Smooth muscle cell (in vitro differentiated cells): ENCODE measurements around the gene ITGB8. TPM values are rescaled to one million over a fixed set of nuclear protein-coding genes. Genes with fewer than 3 reads are reported as not detected.

Source experiments
- DNase-seq: peaks from one replicate; lab custom pipeline; 2025; ENCODE audit not compliant: unreplicated experiment; lab: John Stamatoyannopoulos, UW
- H2AFZ ChIP-seq: fragments of 200-600 bp; sonication (generic); 2 replicates; pipeline ENCODE4 v1.6.0; 2016; ENCODE audit warnings: antibody characterized with exemption, low read depth, mild to moderate bottlenecking
- H3F3A ChIP-seq: fragments of 200-600 bp; sonication (generic); 2 replicates; pipeline ENCODE4 v1.6.0; 2017; ENCODE audit warnings: antibody characterized with exemption, low read depth
- H3K27ac ChIP-seq: fragments of 200-600 bp; sonication (generic); 2 replicates; pipeline ENCODE4 v1.5.1; 2016; ENCODE audit warnings: low read depth, mild to moderate bottlenecking
- H3K27me3 ChIP-seq: fragments of 200-600 bp; sonication (generic); 2 replicates; pipeline ENCODE4 v1.6.1; 2016; ENCODE audit warnings: low read depth, mild to moderate bottlenecking
- H3K36me3 ChIP-seq: fragments of 200-600 bp; sonication (generic); 2 replicates; pipeline ENCODE4 v1.5.1; 2016; ENCODE audit warnings: low read depth
- H3K4me1 ChIP-seq: fragments of 200-600 bp; sonication (generic); 2 replicates; pipeline ENCODE4 v1.5.1; 2016; ENCODE audit warnings: low read depth
- H3K4me2 ChIP-seq: fragments of 200-600 bp; sonication (generic); 2 replicates; pipeline ENCODE4 v1.6.0; 2016; ENCODE audit warnings: mild to moderate bottlenecking
- H3K4me3 ChIP-seq: fragments of 200-600 bp; sonication (generic); 2 replicates; pipeline ENCODE4 v1.5.1; 2016; ENCODE audit warnings: mild to moderate bottlenecking
- H3K79me2 ChIP-seq: fragments of 200-600 bp; sonication (generic); 2 replicates; pipeline ENCODE4 v1.6.0; 2016; ENCODE audit warnings: low read depth, mild to moderate bottlenecking
- H3K9ac ChIP-seq: fragments of 200-600 bp; sonication (generic); 2 replicates; pipeline ENCODE4 v1.6.0; 2016; ENCODE audit warnings: low read depth
- H3K9me3 ChIP-seq: fragments of 200-600 bp; sonication (generic); replicated peaks from 2 replicates; pipeline ENCODE4 v1.5.1; 2016; ENCODE audit warnings: low read depth
- H4K20me1 ChIP-seq: fragments of 200-600 bp; sonication (generic); 2 replicates; pipeline ENCODE4 v1.6.0; 2016; ENCODE audit warnings: low read depth
- WGBS: methylation state at CpG from one replicate; pipeline ENCODE4 v1.1.7; 2016; ENCODE audit warnings: low lambda C conversion rate; 5-methylcytosine and 5-hydroxymethylcytosine counted together
- polyA plus RNA-seq: library from polyadenylated mRNA; unstranded; fragments of >200 nt; fragmentation: Nextera tagmentation; extraction: Ambion mirVana; gene quantifications from 2 replicates; pipeline ENCODE4 v1.2.1, GENCODE V29; 2016
- total RNA-seq: library from RNA; depleted of rRNA; stranded (reverse); fragments of >200 nt; gene quantifications from 2 replicates; pipeline ENCODE4 v1.2.3, GENCODE V29; 2014
- TF ChIP-seq, protein P1 (sequence below): fragments of 200-600 bp; sonication (generic); IDR thresholded peaks from 2 replicates; pipeline ENCODE4 v1.5.1; 2017; ENCODE audit warnings: borderline replicate concordance, mild to moderate bottlenecking, antibody characterized with exemption; ENCODE audit not compliant: insufficient read depth, poor library complexity, severe bottlenecking

ITGB8 gene
- total and polyA plus RNA-seq, 2 experiments from 2014 or later, result 0.38 to 10.2 TPM

DNA sequence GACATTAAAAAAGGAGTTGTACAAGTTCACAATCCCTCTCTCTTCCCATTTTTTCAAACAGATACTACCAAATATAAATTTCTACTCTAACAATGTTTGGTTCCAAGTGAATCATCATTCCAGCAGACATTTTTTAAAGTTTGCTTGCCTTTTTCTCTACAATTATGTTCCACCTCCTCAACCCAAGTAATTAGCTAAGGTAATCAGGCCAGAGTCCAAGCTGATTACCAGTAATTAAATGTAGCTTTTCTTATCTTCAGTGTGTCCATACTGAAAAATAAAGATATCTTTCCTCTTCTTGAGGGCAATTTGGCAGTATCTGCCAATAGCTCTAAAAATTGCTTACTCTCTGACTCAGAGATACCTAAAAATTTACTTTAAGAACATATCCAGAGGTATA, 126.0 kb downstream of the ITGB8 start:
- H3K4me3 ChIP-seq, result no peak overlapping the region
- TF ChIP-seq, protein P1, sequence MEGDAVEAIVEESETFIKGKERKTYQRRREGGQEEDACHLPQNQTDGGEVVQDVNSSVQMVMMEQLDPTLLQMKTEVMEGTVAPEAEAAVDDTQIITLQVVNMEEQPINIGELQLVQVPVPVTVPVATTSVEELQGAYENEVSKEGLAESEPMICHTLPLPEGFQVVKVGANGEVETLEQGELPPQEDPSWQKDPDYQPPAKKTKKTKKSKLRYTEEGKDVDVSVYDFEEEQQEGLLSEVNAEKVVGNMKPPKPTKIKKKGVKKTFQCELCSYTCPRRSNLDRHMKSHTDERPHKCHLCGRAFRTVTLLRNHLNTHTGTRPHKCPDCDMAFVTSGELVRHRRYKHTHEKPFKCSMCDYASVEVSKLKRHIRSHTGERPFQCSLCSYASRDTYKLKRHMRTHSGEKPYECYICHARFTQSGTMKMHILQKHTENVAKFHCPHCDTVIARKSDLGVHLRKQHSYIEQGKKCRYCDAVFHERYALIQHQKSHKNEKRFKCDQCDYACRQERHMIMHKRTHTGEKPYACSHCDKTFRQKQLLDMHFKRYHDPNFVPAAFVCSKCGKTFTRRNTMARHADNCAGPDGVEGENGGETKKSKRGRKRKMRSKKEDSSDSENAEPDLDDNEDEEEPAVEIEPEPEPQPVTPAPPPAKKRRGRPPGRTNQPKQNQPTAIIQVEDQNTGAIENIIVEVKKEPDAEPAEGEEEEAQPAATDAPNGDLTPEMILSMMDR, result no peak
- H2AFZ ChIP-seq, result no peak overlapping the region
- DNase-seq, result no peak
- H4K20me1 ChIP-seq, result no peaks in the 10 kb centered on the region
- H3K79me2 ChIP-seq, result no peaks in the 10 kb centered on the region
- H3F3A ChIP-seq, result no peaks in the 10 kb centered on the region
- no peaks in the 10 kb centered on the region for H3K4me1 ChIP-seq
- no peak overlapping the region for H3K27ac ChIP-seq
- no peak overlapping the region for H3K4me2 ChIP-seq
- H3K27me3 ChIP-seq, result no peaks in the 10 kb centered on the region
- no peaks in the 10 kb centered on the region for H3K36me3 ChIP-seq
- no peak overlapping the region for H3K9ac ChIP-seq
- H3K9me3 ChIP-seq, result no peaks in the 10 kb centered on the region

DNA sequence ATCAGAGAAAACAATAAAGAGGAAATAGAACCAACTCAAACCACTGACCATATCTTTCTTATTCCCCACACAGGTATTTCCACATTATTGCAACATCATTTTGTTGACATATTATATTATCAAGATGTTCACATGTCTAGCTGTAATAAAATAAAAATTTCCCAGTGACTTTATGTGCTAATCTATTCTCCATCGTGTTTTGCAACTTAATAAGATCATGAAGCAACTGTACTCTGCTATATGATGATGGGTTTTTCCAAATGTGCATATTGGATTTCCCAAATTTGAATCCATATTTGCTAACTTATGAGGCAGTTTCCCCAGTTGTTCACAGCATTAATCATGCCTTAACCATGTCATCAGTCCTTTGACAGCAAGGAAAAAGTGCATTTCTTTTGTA, 127.8 kb downstream of the ITGB8 start:
- no peak overlapping the region for H2AFZ ChIP-seq
- no peak overlapping the region for H3K4me2 ChIP-seq
- no peak overlapping the region for H3K4me3 ChIP-seq
- no peaks in the 10 kb centered on the region for H4K20me1 ChIP-seq
- no peaks in the 10 kb centered on the region for H3F3A ChIP-seq
- no peaks in the 10 kb centered on the region for H3K36me3 ChIP-seq
- WGBS, result 63% methylated on average over 1 of the region's 1 CpG
- H3K9me3 ChIP-seq, result no peaks in the 10 kb centered on the region
- H3K27me3 ChIP-seq, result no peaks in the 10 kb centered on the region
- H3K79me2 ChIP-seq, result no peaks in the 10 kb centered on the region
- no peak overlapping the region for H3K9ac ChIP-seq
- no peak for DNase-seq
- no peaks in the 10 kb centered on the region for H3K4me1 ChIP-seq
- TF ChIP-seq, protein P1, result no peak
- H3K27ac ChIP-seq, result no peak overlapping the region

DNA sequence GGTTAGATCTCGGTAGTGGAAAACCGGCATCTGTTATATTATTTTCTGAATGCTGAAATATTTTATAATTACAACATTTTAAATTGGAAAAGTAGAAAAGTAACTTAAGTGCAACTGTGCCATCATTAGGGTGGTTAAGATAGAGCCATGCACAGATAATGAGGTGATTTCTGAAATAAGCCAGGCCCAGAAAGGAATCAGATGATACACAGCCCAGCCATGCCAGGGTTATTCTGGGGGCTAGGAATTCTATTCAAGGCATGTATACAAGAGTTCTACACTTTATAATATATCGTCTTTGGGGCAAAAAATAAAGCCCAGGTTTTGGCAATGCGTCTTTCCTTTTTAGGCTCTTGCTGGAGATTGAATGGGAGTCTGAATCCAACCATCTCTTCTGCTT, 128.7 kb downstream of the ITGB8 start:
- Histone ChIP-seq H4K20me1 (no peaks in the 10 kb centered on the region), H3K9me3 (no peaks in the 10 kb centered on the region), H3K36me3 (no peaks in the 10 kb centered on the region), H3K4me2 (no peak overlapping the region), H3K27ac (no peak overlapping the region), H3F3A (no peaks in the 10 kb centered on the region), H3K4me1 (no peaks in the 10 kb centered on the region), H2AFZ (no peak overlapping the region), H3K79me2 (no peaks in the 10 kb centered on the region), H3K27me3 (no peaks in the 10 kb centered on the region), H3K4me3 (no peak overlapping the region), H3K9ac (no peak overlapping the region)
- WGBS, result 75% methylated on average over 4 of the region's 4 CpGs
- TF ChIP-seq, protein P1, result no peak
- no peak for DNase-seq

DNA sequence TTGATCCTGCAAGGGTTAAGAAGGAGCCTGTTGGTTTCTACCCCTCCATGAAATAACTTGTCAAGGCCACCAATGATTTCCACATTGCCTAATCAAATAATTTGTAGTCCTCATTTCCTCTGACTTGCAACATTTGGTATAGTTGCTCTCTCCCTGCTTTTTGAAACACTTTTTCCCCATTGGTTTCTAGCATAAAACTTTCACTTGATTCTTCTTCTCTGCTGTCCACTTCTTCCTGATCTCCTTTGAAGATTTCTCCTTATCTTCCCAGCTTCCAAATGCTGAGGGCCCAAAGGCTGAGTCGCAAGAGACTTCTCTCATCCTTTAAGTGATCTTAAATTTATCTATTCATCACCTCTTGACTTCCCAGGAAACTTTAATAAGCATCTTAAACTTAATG, 134.2 kb downstream of the ITGB8 start:
- no peak overlapping the region for H3K4me2 ChIP-seq
- H3K36me3 ChIP-seq, result no peaks in the 10 kb centered on the region
- TF ChIP-seq, protein P1, result no peak
- H3K9ac ChIP-seq, result no peak overlapping the region
- H3K79me2 ChIP-seq, result no peaks in the 10 kb centered on the region
- H3K27ac ChIP-seq, result no peak overlapping the region
- H3K27me3 ChIP-seq, result no peaks in the 10 kb centered on the region
- H3K4me1 ChIP-seq, result no peaks in the 10 kb centered on the region
- H3K9me3 ChIP-seq, result no peaks in the 10 kb centered on the region
- no peak for DNase-seq
- 59% methylated on average over 1 of the region's 1 CpG for WGBS
- H4K20me1 ChIP-seq, result no peaks in the 10 kb centered on the region
- H2AFZ ChIP-seq, result no peak overlapping the region
- H3K4me3 ChIP-seq, result no peak overlapping the region
- no peaks in the 10 kb centered on the region for H3F3A ChIP-seq
